ENCODE data around the gene CISH.

- TF ChIP-seq CTCF (IDR thresholded peaks at IDR 0.05 in 4 of 5, conservative IDR thresholded peaks at IDR 0.05 in 1 of 5), result no peak
- TF ChIP-seq POLR2A (IDR thresholded peaks at IDR 0.05), result no peak
These were observed 47.3 kb downstream of the CISH start for GRCh38 chr3:50564321-50564720.
